Measurements from ENCODE around the gene RIN1.
"Not testable (repeated sequence)": the region's sequence is repeated elsewhere in the genome, so short reads cannot be mapped to it uniquely, and the experiment has no call there.

Gene RIN1

GRCh38 chr11:66350560-66351235, 14.5 kb upstream of the RIN1 start:
- DNase-seq, result not testable (repeated sequence)

- DNase-seq, result no peak
Measured at GRCh38 chr11:66349084-66349386, 12.8 kb upstream of the RIN1 start.

DNA sequence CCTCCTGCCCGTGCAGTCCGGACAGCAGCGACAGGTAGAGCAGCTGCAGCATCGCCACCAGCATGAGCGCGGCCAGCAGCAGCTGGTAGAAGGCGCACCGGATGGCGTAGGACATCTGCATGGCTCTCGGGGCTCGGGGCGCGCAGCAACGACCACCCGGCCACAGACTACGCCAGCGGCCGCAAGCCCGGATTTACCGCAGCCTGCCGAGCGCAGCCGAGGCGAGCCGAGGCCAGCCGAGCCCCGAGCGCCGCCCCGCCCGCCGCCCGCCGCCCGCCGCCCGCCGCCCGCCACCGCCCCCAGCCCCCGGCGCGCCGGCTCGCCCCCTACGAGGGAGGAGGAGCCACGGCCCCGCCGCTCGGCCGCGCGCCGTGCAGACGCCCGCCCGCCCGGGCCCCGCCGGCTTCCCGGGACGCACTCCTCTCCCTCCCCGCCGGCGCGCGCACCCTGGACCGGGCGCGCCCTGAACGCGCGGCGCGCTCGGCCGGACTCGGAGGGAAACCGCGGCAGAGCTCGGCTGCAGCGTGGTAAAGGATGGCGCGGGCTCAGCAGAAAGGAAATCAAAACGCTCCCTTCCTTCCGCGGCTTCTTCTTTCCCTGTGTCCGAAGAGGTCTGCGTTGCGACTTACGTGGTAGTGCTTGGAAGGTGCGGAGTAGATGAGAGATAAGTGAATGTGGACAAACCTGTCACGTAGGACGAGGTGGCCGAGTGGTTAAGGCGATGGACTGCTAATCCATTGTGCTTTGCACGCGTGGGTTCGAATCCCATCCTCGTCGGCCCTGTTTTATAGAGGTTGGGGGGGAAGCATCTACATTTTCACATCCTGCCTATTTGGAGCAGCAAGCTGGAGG, 11.4 kb upstream of the RIN1 start, which contains the start of gene B4GAT1:
Gene B4GAT1 (minus strand): TSS at position 205 of the 852 bp plus-strand sequence. CDS start 84 bp downstream, at position 121.
- DNase-seq, result peak; percentile 93

DNA sequence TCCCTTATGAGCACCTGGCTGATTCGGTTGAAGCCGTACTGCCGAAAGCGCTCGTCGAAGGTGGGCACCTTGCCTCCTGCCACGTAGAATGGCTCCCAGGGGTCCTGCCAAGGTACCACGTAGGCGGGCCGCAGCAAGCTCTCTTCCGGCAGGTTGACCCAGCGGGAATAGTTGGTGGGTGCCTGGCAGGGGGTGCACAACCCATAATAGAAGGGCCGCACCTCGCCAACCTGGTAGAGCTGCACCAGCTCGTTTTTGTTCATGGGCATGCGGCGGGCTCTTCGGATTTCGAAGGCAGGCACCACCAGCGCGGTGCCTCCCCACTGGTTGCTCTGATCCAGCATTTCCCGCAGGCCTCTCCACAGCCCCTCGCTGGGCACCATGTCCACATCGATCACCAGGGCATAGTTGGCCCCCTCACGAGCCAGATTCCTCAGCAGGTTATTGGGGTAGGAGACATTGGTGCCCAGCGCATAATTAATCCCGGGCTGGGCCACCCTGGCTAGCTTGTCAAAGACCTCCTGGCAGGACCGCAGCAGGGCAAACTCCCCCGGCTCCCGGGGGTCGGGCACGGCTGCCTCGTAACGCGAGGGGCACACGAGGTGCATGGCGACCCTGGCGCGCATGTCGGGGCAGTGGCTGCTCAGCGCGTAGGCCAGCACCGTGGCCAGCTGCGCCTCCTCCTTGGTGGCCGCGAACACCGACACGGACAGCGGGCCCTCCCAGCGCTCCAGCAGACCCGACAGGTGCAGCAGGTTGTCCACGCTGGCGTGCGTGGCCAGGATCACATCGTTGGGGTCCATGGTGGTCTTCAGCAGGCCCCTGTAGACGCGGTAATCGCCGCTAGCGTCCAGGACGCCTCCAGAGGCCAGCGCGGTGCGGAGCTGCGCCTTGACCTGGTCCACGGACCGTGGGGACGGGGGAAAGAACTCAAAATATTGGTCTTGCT, 10.5 kb upstream of the RIN1 start:
- DNase-seq, result peak; percentile 38

DNA sequence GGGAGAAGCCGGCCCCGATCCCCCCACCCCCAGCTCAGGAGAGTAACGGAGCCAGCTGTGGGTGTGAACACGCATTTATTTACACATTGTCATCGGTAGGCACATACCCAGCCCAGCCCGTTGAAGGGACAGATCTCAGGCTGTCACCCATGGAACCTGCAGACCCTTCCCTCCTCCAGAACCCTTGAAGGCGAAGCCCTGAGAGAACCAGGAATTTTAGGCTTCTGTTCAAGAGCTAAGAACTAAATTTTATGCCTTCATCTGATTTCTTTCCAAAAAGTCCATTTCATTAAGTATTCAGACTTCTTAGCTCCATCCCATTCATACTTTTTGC, 9.0 kb upstream of the RIN1 start:
- no peak for DNase-seq

DNA sequence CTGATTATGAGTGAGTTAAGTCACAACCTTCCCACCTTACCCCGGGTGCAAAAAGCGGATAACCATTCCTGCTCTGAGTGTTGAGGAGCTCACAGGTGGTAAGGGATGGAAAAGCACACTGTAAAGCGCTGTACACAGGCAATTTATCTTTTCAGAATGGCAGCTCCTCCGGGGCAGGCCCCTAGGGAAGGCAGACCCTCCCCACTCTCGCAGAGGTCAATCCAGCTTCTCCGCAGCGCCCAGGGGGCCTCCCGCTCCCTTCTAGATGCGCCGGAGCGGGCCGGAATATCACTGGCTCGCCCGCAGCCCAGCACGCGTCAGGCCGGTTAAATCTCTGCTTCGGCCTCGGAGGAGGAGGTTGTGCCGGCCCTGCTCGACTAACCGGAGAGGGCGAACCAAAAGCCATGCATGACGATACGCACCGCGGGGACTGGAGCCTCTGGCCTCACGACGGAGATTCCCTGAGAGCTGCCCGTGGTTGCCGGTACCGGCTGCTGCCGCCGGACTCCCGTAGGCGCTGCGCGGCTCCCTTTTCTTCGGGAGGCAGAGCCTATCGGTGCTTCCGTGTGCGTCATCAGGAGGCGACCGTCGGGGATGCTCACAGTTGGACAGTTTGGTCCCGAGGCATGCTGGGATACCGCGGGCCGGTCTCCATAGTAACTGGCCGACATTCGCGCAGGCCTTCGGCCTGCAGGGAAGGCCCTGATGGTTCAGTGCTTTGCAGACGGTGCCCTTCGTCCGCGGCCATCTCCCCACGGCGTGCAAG, 8.5 kb upstream of the RIN1 start, which contains the start of gene BRMS1:
Gene BRMS1 (minus strand): TSS at position 555 of the 766 bp plus-strand sequence. CDS start 2,870 bp downstream, outside the sequence.
- DNase-seq, result peak; percentile 93

- DNase-seq, result no peak
Measured at GRCh38 chr11:66343176-66343575, 6.9 kb upstream of the RIN1 start.

GRCh38 chr11:66341502-66342126, 5.4 kb upstream of the RIN1 start:
- no peak for DNase-seq

GRCh38 chr11:66340596-66341501, 4.6 kb upstream of the RIN1 start:
- DNase-seq, result no peak

DNA sequence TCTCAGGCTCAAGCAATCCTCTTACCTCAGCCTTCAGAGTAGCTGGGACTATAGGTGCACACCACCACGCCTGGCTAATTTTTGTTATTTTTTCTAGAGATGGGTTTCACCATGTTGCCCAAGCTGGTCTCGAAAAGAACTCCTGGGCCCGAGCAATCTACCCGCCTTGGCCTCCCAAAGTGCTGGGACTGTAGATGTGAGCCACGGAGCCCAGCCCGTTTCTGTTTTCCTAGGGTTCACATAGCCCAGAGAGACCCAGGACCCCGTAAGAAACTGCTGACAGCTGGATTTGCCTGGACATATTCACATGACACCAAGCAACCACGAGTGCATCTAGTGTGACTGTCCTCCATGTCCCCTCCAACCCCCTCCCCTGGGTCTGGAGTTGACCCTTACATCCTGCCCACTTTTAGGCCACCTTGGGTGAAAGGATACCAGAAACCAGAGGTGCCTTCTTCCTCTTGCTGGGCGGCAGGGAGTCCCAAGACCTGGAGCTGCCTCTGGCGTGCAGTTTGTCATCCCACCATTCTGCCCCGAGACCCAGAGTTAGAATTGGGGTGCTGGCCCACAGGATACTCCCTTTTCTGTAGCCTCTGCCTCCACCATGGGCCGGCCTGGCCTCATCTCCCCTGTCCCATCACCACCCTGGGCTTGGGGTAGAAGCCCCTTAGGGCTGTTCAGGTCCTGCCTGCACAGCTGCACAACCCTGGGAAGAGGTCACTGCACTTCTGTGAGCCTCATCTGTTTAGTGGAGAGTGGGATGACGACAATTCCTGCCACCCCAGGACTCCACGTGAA, 3.7 kb upstream of the RIN1 start:
- DNase-seq, result no peak

DNA sequence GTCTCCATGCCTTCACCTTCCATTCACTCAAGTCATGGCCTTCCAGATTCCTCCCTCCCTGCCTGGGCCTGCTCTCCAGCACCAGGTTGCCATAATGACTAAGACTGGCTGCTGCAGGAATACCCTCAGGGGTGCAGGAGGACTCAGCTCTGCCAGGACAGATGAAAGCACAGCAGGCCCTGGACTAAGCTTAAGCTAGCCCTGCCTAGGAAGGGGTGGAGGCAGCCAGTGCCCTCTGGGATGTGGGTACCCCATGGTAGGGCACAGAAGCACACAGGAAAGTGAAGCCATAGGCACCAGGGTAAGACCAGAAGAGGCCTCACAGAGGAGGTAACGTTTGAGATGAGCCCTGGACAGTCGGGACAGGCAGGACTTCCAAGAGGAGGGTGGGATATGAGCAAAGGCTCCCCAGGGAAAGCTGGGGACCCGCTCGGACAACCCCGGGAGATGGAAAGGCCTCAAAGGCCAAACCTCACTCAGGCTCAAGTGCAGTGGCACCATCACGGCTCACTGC, 3.0 kb upstream of the RIN1 start:
- DNase-seq, result no peak

- no peak for DNase-seq
Measured at GRCh38 chr11:66338276-66339161, 2.3 kb upstream of the RIN1 start.

GRCh38 chr11:66337103-66337899, 1.1 kb upstream of the RIN1 start:
- DNase-seq, result no peak

GRCh38 chr11:66335531-66336233, 552 bp downstream of the RIN1 start:
- DNase-seq, result no peak

GRCh38 chr11:66334605-66335442, 1.4 kb downstream of the RIN1 start:
- no peak for DNase-seq

All from activated CD4-positive, CD25-positive, alpha-beta regulatory T cell treated with anti-CD3 and anti-CD28 coated beads, Interleukin-2, amount 50 U/mL, for 72 hours (primary cell).